Right atrium auricular region (tissue), 2 donors: ENCODE results near the gene VAV3. TPM values are rescaled to one million over a fixed set of nuclear protein-coding genes. Genes with fewer than 3 reads are reported as not detected.

ENCODE experiments used
- DNase-seq: peaks from one replicate; pipeline ENCODE4 v3.0.0-alpha.2; 2019; ENCODE audit warnings: low spot score
- H3K27ac ChIP-seq, 2 donors: fragments of 200-600 bp; sonication (generic); 1 replicate in 1 of 2; 2 replicates in 1 of 2; pipeline ENCODE4 v1.5.1; 2016 to 2019
- H3K27me3 ChIP-seq, 2 donors: fragments of 200-600 bp; sonication (generic); one replicate each; pipeline versions ENCODE4 v1.5.1 to v1.6.0; 2017 to 2019
- H3K36me3 ChIP-seq: fragments of 200-600 bp; sonication (generic); one replicate; pipeline ENCODE4 v1.5.1; 2016
- H3K4me1 ChIP-seq, 2 donors: fragments of 200-600 bp; sonication (generic); one replicate each; pipeline versions ENCODE4 v1.5.1 to v1.6.0; 2017 to 2019
- H3K4me3 ChIP-seq, 2 donors: fragments of 200-600 bp; sonication (generic); 1 replicate in 1 of 2; 2 replicates in 1 of 2; pipeline ENCODE4 v1.5.1; 2017 to 2019; ENCODE audit warnings: mild to moderate bottlenecking in 1 of 2, moderate library complexity in 1 of 2
- H3K9me3 ChIP-seq, 2 donors: fragments of 200-600 bp; sonication (generic); one replicate each; pipeline ENCODE4 v1.5.1; 2019
- CTCF ChIP-seq, 2 donors: fragments of 200-600 bp; sonication (generic); IDR thresholded peaks; one replicate each; pipeline ENCODE4 v1.5.1; 2019; ENCODE audit warnings: antibody characterized with exemption in 2 of 2
- total RNA-seq, 2 donors: library from RNA; depleted of rRNA; stranded (reverse); fragments of >200 nt; gene quantifications; one replicate each; pipeline ENCODE4 v1.1.0, GENCODE V29; 2016

VAV3 gene
- total RNA-seq, 2 donors from 2014 or later, result 2.0 to 2.8 TPM

GRCh38 chr1:107940017-107940577 is 24.9 kb downstream of the VAV3 start:
- H3K9me3 ChIP-seq, result no peaks in the 10 kb centered on the region
- DNase-seq, result no peak
- no peak overlapping the region for H3K4me3 ChIP-seq

GRCh38 chr1:107939256-107939655 is 25.7 kb downstream of the VAV3 start:
- H3K9me3 ChIP-seq, result no peaks in the 10 kb centered on the region
- no peaks in the 10 kb centered on the region for H3K27me3 ChIP-seq
- no peak for DNase-seq
- H3K4me3 ChIP-seq, result no peak overlapping the region
- peaks cover 0 to 10% of the 10 kb centered on the region in 2 donors for H3K4me1 ChIP-seq
- peak overlapping the region in 1 of 2 donors; percentile 70 for H3K27ac ChIP-seq
- TF ChIP-seq CTCF (IDR thresholded peaks at IDR 0.05), result no peak
- H3K36me3 ChIP-seq, result no peaks in the 10 kb centered on the region

More at GRCh38 chr1:107940017-107940577, 24.9 kb downstream of the VAV3 start:
- Histone ChIP-seq H3K36me3 (no peaks in the 10 kb centered on the region), H3K27me3 (no peaks in the 10 kb centered on the region), H3K27ac (peak overlapping the region in 1 of 2 donors; percentile 70), H3K4me1 (peaks cover 0 to 10% of the 10 kb centered on the region in 2 donors)
- TF ChIP-seq CTCF (IDR thresholded peaks at IDR 0.05), result no peak

- Histone ChIP-seq H3K9me3 (no peaks in the 10 kb centered on the region), H3K27me3 (no peaks in the 10 kb centered on the region), H3K4me1 (peaks cover 0 to 10% of the 10 kb centered on the region in 2 donors), H3K27ac (peak overlapping the region; percentile 6 to 54), H3K36me3 (no peaks in the 10 kb centered on the region), H3K4me3 (no peak overlapping the region)
- peak; percentile 64 for DNase-seq
- TF ChIP-seq CTCF (IDR thresholded peaks at IDR 0.05), result no peak
These were observed 28.2 kb downstream of the VAV3 start for GRCh38 chr1:107936498-107937481.

GRCh38 chr1:107935396-107936064 is 29.4 kb downstream of the VAV3 start:
- Histone ChIP-seq H3K36me3 (no peaks in the 10 kb centered on the region), H3K4me3 (no peak overlapping the region), H3K27me3 (no peaks in the 10 kb centered on the region), H3K27ac (no peak overlapping the region), H3K4me1 (peaks cover 0 to 10% of the 10 kb centered on the region in 2 donors), H3K9me3 (no peaks in the 10 kb centered on the region)
- DNase-seq, result no peak
- no peak for TF ChIP-seq CTCF (IDR thresholded peaks at IDR 0.05)

GRCh38 chr1:107934578-107934977 is 30.4 kb downstream of the VAV3 start:
- no peak for DNase-seq
- no peak overlapping the region for H3K4me3 ChIP-seq
- no peak for TF ChIP-seq CTCF (IDR thresholded peaks at IDR 0.05)
- no peaks in the 10 kb centered on the region for H3K27me3 ChIP-seq
- peaks cover 0 to 10% of the 10 kb centered on the region in 2 donors for H3K4me1 ChIP-seq
- H3K36me3 ChIP-seq, result no peaks in the 10 kb centered on the region
- H3K27ac ChIP-seq, result no peak overlapping the region
- H3K9me3 ChIP-seq, result no peaks in the 10 kb centered on the region
